IPS DF 6.9 (cell line): ENCODE results near the gene SH2D1B.

Experiments used
- DNase-seq: peaks from one replicate; pipeline ENCODE4 v3.0.0-alpha.2; 2013; ENCODE audit warnings: low read depth, low spot score
- H3K27ac ChIP-seq: one replicate; pipeline ENCODE4 v1.5.1; 2013; ENCODE audit warnings: low read length, control low read depth
- H3K27me3 ChIP-seq: 2 replicates; pipeline ENCODE4 v1.6.1; 2013; ENCODE audit warnings: mild to moderate bottlenecking, low read length; ENCODE audit not compliant: control insufficient read depth, insufficient read depth
- H3K36me3 ChIP-seq: 2 replicates; pipeline ENCODE4 v1.6.1; 2013; ENCODE audit warnings: low read length; ENCODE audit not compliant: control insufficient read depth, insufficient read depth
- H3K4me1 ChIP-seq: 2 replicates; pipeline ENCODE4 v1.6.1; 2013; ENCODE audit warnings: low read length; ENCODE audit not compliant: control insufficient read depth, insufficient read depth
- H3K4me3 ChIP-seq: 2 replicates; pipeline ENCODE4 v1.5.1; 2013; ENCODE audit warnings: mild to moderate bottlenecking, low read length
- H3K9me3 ChIP-seq: 2 replicates; pipeline ENCODE4 v1.6.1; 2013; ENCODE audit warnings: low read length, inconsistent platforms; ENCODE audit not compliant: control insufficient read depth, insufficient read depth
- WGBS: extraction: QIAGEN DNeasy Blood & Tissue Kit; methylation state at CpG from one replicate; pipeline ENCODE4 v1.1.7; 2013; ENCODE audit warnings: mixed read lengths, missing lambda C conversion rate; ENCODE audit not compliant: insufficient read length, insufficient coverage; 5-methylcytosine and 5-hydroxymethylcytosine counted together

The SH2D1B gene

DNA sequence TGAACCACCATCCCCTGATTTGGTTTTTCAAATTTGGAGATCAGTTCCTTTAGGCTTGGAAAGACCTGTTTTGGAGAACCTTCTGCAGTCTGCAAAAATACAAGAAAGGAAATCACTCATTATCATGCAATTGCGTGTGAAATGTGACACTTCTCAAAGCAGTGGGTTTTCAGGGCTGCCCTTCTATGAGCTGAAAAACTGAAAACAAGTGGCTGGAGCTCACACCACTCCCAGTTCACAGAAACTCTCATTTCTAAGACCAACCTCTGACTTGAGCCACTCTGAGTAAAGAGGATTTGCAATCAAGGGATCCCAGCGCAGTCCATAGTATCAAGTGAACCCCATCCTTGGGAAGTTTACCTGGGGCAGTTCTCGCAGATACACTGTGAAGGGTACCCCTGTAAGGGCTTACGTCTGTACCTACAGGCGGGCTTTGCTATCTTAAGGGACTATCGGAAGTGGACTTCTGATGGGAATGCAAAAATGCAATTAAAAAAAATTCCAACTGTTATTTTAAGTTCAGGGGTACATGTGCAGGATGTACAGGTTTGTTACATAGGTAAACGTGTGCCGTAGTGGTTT lies 12.8 kb downstream of the SH2D1B start:
- no peak overlapping the region for H3K27ac ChIP-seq
- H3K9me3 ChIP-seq, result no peaks in the 10 kb centered on the region
- WGBS, result no CpG with 5 or more reads among the region's 8 CpGs
- H3K36me3 ChIP-seq, result no peaks in the 10 kb centered on the region
- peaks cover 4% of the 10 kb centered on the region; the same call in 1 of the 2 replicates for H3K4me1 ChIP-seq
- H3K4me3 ChIP-seq, result no peak overlapping the region
- no peak for DNase-seq
- H3K27me3 ChIP-seq, result no peaks in the 10 kb centered on the region

DNA sequence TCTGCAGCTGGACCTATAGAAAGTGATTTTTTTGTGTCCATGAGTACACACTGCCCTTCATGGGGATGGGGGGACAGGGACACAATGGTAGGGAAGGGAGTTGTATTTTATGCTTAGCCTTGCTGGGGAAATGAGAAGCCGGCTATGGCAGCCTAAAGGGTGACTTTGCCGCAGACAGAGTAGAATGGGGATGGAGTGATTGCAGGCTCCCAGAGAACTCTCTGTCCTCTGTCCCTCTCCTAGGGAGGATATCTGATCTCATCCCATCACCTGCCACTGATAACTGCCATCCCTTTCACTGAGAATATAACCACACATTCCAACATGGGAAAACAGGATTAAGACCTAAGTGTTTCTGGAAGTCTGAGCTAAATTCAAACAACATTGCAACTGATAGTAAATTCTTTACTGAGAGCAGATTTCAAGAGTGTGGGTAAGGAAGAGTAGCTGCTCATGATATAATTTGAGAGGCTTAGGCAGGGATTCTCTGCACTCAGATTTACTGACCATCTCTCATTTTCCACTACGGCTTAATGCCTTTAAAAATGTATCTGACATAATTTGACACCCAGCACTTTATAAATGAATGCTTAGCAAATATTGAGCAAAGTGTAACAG lies 13.9 kb downstream of the SH2D1B start:
- no peak for DNase-seq
- no CpG with 5 or more reads among the region's 3 CpGs for WGBS
- Histone ChIP-seq H3K9me3 (no peaks in the 10 kb centered on the region), H3K4me1 (peaks cover 4% of the 10 kb centered on the region; the same call in 1 of the 2 replicates), H3K27me3 (no peaks in the 10 kb centered on the region), H3K27ac (no peak overlapping the region), H3K36me3 (no peaks in the 10 kb centered on the region), H3K4me3 (no peak overlapping the region)

- WGBS, result no CpG with 5 or more reads among the region's 3 CpGs
- H3K27ac ChIP-seq, result no peak overlapping the region
- no peaks in the 10 kb centered on the region for H3K9me3 ChIP-seq
- H3K36me3 ChIP-seq, result no peaks in the 10 kb centered on the region
- DNase-seq, result no peak
- no peak overlapping the region for H3K4me3 ChIP-seq
- H3K27me3 ChIP-seq, result no peaks in the 10 kb centered on the region
- H3K4me1 ChIP-seq, result peaks cover 4% of the 10 kb centered on the region; the same call in 1 of the 2 replicates
Observed at GRCh38 chr1:162397039-162397448, 14.9 kb downstream of the SH2D1B start.

DNA sequence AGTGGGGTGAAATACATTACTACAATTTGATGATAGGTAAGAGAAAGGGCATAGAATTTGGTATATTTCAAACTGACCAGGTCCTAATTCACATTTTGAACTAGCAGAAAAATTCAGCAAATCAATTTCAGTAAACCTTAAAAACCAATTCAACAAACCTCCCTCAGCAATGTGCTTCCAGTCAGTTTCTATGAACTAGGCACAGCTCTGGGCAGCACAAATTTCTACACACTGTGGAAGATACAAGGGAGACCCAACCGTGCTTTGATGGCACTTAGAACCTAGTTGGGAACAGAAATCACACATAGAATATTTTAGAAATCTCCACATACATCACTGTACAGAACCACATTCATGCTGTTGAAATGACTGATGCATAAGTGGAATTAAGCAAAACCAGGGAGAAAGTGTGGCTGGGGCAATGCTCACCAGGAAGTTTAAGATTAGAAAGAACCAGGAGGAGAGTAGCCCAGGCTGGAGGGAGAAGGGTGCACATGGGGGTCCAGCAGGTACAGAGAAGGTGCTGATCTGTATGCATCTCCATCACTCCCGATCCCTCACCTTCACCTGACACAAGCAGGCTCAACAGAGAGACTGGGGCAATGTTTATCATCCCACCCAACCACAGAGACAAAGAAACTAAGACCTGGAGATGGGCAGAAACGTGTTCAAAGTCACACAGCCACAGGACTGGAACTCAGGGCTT lies 15.6 kb downstream of the SH2D1B start:
- no CpG with 5 or more reads among the region's 3 CpGs for WGBS
- no peak for DNase-seq
- H3K27me3 ChIP-seq, result no peaks in the 10 kb centered on the region
- no peak overlapping the region for H3K27ac ChIP-seq
- H3K4me3 ChIP-seq, result no peak overlapping the region
- H3K36me3 ChIP-seq, result no peaks in the 10 kb centered on the region
- H3K9me3 ChIP-seq, result no peaks in the 10 kb centered on the region
- peaks cover 4% of the 10 kb centered on the region; the same call in 1 of the 2 replicates for H3K4me1 ChIP-seq

DNA sequence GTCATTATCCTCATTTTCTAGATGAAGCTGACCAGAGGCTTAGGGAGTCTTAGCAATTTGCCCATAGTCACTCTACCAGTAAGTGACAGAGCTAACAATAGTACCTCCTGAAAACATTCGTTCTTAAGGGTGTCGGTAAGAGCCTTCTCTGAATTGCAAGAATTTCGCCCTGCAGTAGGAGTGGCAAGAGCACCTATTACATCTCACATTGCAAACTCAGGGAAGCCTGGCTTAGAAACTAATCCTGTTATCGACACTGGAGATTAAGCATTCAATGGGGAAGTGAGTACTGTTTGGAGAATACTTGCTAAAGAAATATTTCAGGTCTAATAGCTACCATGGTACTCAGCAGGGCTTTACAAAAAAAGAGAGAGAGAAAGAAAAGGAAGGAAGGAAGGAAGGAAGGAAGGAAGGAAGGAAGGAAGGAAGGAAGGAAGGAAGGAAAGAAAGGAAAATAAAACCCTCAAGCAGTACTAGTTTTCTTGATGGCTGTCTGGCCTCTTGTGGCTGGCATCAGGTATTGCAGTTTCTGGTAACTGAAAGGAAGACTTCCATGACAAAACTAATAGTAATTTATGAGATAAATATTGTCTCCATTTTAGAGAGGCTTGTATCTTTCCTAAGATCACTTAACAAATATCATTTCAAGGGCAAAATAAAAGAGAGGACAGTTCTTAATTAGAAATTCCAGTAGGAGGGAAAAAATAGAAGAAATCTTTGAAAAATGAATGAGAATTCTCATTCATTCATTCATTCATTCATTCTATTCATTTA lies 20.0 kb downstream of the SH2D1B start:
- H3K4me3 ChIP-seq, result no peak overlapping the region
- no peak overlapping the region for H3K27ac ChIP-seq
- no peak for DNase-seq
- no peaks in the 10 kb centered on the region for H3K27me3 ChIP-seq
- H3K9me3 ChIP-seq, result no peaks in the 10 kb centered on the region
- H3K36me3 ChIP-seq, result no peaks in the 10 kb centered on the region
- no peaks in the 10 kb centered on the region for H3K4me1 ChIP-seq
- WGBS, result no CpG with 5 or more reads among the region's 4 CpGs

DNA sequence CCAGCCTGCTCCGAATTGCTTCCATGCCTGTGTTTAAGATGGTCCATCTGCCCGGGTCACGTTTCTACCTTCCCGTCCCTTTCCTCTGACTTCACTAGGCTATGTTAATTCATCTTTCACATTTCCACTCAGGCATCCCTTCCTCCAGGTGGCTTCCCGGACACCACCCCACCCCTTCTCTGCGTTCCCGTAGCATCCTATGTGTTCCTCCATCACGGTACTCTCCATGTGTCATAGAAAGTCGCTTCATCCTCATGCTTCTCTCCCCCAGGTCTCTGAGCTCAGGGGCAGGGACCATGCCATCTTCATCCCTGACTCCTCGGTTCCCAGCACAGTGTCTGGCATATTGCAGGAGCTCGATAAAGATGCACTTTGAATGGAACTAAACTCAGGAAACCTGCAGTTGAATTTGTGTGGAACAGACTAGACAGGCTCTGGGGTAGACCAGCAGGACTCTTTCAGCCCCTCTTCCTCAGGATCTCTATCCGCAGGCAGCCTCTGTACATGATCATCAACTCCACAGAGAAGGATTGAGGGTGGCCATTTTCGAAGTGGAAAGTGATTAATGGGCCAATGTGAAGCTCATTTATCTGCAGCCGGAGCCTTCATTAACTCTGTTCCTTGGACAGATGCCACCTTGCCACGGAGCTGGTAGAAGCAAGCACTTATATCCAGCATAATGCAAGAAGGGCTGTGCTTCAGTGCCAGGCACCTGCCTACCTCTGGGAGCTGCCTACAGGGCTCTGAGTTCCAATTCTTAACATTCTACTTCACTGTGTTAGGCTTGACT lies 21.3 kb downstream of the SH2D1B start:
- H3K27me3 ChIP-seq, result no peaks in the 10 kb centered on the region
- H3K4me1 ChIP-seq, result no peaks in the 10 kb centered on the region
- H3K27ac ChIP-seq, result no peak overlapping the region
- no peaks in the 10 kb centered on the region for H3K36me3 ChIP-seq
- no CpG with 5 or more reads among the region's 15 CpGs for WGBS
- DNase-seq, result no peak
- no peak overlapping the region for H3K4me3 ChIP-seq
- H3K9me3 ChIP-seq, result no peaks in the 10 kb centered on the region

DNA sequence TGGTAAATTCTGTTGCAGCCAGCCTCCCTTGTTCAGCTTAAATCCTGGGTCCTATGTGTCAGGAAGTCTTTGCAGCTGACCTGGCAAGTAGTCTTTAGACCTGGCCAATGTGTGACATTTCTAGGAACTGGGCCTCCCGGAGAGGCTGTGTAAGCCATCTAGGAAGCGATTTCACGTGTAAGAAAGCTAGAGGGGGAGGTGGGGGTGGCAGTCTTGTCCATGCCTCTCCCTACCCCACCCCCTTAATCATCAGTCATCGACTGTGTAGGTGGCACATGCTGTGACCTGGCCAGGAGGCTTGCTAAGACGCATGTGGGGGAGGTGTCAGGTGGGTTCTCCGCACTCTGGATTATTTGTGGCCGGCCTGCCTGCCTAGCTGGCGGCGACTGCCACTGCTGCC lies 22.0 kb downstream of the SH2D1B start:
- no CpG with 5 or more reads among the region's 9 CpGs for WGBS
- no peaks in the 10 kb centered on the region for H3K27me3 ChIP-seq
- no peaks in the 10 kb centered on the region for H3K36me3 ChIP-seq
- DNase-seq, result no peak
- no peak overlapping the region for H3K4me3 ChIP-seq
- H3K27ac ChIP-seq, result no peak overlapping the region
- no peaks in the 10 kb centered on the region for H3K4me1 ChIP-seq
- no peaks in the 10 kb centered on the region for H3K9me3 ChIP-seq

DNA sequence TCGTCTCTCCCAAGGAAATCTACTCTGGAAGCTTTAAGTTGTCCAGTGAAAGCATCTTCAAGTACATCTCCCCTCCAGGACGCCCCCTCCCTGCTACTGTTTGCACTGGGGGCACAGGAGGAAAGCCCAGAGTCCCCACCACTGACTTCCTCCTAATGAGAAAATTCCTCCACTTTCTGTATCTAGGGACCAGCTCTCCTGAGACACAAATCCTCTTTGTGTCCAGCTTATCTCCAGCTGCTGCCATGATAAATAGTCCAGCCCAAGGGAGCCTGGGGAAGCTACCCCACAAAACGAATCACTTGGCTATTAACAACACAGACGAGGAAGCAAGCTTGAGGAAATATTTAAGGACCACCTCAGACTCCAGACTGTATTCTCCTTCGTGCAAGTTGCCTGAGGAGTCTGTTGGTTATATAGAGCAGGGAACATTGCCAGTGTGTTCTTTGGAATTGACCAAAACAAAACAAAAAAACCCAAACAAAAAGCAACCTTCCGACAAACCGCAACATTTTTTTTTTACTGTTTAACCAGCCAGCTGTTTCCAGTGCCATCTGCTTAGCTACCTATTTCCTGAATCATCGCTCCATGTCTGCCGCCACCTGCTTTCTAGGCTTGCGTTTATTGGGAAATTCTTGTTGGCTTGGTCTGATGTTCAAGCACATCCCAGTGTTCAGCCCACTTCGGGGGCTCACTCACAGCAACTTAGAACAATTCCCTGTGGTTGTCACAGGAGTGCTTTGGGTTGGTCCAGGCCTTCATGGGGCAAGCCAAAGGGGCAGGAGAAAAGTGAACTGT lies 22.7 kb downstream of the SH2D1B start:
- no peak for DNase-seq
- Histone ChIP-seq H3K27me3 (no peaks in the 10 kb centered on the region), H3K4me3 (no peak overlapping the region), H3K4me1 (no peaks in the 10 kb centered on the region), H3K36me3 (no peaks in the 10 kb centered on the region), H3K27ac (no peak overlapping the region), H3K9me3 (no peaks in the 10 kb centered on the region)
- WGBS, result no CpG with 5 or more reads among the region's 11 CpGs

- no peaks in the 10 kb centered on the region for H3K4me1 ChIP-seq
- no peaks in the 10 kb centered on the region for H3K27me3 ChIP-seq
- no peak for DNase-seq
- no peak overlapping the region for H3K27ac ChIP-seq
- no peaks in the 10 kb centered on the region for H3K9me3 ChIP-seq
- 0 out of 2 replicates have a peak, but pooled peaks cover under 1% of the 10 kb centered on the region for H3K36me3 ChIP-seq
- no peak overlapping the region for H3K4me3 ChIP-seq
- no CpG with 5 or more reads among the region's 5 CpGs for WGBS
Observed at GRCh38 chr1:162388615-162389014, 23.3 kb downstream of the SH2D1B start.
